NCI-H2107 treated with DMSO at 0.1 percent for 48 hours (cell line): ENCODE data around the gene AKNA.

Experiments
- DNase-seq: peaks from one replicate; lab custom pipeline; 2025; ENCODE audit not compliant: unreplicated experiment; lab: John Stamatoyannopoulos, UW

The AKNA gene

GRCh38 chr9:114397219-114397847 lies 9.6 kb upstream of the AKNA start:
- DNase-seq, result no peak

DNA sequence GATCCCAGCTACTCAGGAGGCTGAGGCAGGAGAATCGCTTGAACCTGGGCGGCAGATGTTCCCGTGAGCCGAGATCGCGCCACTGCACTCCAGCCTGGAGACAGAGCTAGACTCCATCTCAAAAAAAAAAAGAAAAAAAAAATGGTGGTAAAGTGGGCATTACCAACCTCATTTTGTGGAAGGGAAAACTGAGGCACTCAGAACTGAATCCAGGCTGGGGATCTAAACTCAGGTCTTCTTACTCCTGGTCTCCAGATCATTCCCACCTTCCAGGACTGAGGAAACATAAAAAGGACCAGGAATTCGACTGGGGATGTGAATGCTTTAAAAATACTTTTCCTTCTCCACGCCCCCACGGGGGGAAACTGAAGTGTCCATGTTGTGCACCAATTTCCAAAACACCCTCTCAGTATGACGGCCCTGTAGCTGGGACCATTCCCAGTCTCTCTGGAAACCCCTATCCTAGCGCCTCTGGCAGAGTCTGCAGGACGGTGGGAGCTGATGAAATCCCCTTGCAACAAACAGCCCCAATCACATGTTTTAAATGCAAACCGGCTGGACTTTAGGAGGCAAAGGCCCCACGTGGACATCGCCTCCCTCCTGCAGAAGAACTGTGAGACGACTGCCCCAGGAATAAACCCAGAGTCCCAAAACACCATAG lies 8.9 kb upstream of the AKNA start:
- no peak for DNase-seq

DNA sequence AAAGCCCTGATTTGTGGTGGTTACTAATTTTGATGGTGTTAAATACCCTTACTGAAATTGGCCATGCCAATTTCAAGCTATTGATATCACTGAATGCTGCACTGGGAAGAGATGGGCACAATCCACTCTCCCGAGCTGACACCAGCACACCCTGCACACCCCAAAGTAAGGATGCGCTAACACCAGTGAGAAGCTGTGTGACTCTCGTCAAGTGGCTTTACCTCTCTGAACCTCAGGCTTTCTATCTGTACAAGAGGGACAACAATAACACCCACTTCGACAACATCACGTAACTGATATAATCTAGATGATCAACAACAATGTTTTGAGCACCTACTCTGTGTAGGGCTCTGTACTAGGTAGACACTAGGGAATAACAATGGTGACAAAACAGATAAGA lies 8.0 kb upstream of the AKNA start:
- DNase-seq, result no peak

DNA sequence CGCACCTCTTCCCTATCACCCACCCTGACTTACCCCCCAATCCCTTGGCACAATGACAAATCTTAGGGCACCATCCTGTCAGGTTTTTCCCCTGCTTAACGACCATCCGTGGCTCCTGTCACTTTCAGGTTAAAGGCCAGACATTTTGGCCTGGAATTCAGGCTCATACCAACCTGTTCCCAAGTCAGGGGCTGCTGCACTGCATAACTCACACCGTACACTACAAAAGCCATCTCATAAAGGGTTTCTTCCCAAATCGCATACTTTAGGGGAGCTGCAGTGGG lies 7.5 kb upstream of the AKNA start:
- DNase-seq, result no peak

DNA sequence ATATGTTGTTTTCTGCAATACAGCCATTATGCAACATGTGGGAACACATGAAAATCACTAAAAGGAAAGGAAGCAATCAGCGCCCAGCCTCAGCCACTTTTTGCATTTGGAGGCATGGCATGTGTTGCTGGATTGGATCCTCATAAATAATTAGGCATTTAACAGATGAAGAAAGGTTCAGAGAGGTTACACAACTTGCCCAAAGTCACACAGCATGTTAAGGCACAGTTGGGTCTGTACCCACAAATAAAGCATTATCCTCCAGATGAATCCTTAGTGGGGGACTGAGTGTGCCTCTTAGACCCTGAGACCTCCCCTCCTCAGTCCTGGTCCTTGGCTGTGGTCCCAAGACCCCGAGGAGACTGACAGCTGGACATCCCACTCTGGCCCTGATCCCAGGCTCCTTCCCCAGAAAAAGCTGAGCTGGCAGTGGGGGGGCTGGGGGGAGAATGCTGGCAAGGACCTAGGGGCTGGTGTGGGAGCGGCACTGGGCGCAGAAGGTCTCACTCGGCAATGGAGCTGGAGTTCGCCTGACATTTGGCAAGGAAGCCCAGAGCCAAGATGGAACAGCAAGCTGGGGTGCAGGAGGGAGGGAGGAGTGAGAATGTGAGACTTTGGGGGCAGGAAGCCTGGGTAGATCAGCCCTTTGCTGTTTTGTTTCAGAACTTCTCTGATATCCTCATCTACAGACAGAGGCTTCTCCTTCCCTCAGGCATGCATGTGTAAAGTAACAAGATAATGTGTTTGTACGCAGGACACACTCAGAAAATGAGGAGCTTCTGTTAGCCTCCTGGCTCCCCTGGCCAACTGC lies 6.9 kb upstream of the AKNA start:
- no peak for DNase-seq

- DNase-seq, result no peak
These were observed 4.9 kb upstream of the AKNA start for GRCh38 chr9:114392749-114393112.

- DNase-seq, result no peak
These were observed 3.2 kb upstream of the AKNA start for GRCh38 chr9:114390952-114391351.

DNA sequence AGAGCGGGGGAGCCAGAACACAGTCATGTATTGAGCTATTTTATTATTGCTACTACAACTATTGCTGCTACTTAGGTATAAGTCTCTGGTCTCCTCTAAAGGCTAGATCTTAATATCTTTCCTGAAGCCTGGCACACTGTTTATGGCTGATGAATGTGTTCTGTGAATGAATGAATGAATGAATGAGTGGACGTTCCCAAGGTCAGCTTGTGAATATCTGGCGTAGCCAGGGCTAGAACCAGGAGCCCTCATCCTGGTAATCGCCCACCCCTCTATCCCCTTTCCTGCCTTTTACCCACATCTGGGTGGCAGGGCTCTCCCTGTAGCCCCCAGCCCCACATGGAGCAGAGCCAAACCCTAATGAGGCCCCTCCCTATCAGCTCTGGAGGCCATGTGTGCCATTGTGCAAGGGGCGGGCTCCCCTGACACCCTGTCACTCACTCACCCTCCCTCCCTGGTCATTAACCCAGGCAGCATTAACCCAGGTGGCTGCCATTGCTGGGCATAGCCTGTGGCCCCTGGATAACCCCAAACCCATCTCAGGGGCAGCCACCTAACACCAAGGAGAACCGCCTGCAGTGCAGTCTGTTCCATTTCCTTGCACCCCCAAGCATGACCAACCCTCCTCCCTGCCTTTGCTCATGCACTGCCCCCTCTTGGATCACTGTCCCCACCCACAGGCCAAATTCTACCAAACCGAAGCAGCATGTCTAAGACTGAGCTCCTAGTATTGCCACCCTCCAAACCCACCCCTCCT lies 2.0 kb upstream of the AKNA start:
- no peak for DNase-seq

DNA sequence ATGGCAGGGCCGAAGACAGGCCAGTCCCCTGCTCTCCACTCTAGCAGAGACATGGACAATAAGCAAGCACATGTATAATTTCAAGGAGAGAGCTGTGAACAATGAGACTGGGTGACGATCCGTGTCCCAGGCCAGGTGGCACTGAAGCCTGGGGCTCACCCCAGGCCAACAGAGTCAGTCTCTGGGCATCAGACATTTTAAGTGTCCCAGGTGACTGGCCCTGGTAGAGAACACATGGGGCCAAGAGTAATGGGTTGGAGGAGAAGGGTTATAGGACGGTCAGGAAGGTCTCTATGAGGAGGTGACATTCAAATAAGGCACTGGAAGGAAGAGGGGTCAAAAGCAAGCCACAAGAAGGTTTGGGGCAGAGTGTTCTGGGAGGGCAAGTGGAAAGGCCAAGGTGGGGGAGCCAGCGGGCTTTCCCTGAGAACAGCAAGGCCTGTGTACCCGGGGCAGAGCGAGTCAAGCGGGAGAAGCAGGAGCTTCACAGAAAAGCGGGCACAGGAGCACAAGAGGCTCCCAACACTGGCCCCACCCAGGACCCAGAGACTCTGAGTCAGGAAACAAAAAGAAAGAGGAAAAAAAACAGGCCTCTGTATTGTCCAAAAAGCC lies 1.1 kb upstream of the AKNA start:
- no peak for DNase-seq

DNA sequence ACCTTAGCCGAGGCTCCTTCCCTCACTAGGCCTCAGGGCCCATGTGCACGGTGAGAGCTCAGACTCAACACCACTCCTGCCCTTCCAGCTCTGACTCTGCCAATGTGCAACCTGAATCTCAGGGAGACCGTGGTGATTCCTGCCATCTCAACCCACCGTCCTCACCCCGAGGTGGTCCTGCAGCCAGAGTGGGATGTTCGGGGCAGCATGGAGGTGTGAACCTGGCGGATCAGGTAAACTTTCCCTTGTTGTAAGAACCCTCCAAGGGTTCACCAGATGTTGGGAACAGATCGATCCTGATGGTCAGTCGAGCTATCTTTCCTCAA lies 538 bp upstream of the AKNA start:
- no peak for DNase-seq

DNA sequence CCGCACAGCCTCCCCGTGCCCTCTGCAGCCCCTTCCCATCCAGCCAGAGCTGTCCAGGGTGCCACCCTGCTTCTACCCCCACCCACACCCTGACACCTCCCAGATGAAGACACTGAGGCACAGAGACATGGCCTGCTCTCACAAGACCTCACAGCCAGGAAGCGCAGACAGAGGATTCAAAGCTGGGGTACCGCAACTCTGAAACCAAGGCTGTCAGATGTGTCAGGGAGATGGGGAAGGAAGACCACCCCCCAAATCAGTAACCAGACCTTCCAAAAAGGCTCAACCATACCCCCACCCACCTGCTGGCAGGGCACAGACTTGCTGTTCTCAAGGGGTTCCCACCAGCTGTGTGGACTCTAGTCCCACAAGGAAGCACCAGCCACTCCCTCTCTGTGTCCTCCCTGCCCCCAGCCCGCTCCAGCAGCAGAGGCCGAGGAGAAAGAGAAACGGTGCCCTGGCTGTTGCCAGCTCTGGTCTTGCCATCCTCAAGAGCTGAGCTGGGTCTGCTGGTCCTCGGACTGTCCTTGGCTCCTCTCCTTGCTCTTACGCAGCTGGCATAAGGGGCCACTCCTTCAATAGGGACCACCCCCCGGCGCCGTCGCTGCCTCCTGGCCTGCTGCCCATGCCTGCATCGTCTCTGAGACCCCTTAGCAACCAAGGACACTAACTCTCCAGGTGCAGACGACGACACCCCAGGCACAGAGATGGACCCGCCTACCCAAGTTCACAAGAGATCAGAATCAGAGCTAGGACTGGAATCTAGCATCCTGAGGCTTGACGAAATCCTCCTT lies 699 bp downstream of the AKNA start:
- DNase-seq, result no peak

DNA sequence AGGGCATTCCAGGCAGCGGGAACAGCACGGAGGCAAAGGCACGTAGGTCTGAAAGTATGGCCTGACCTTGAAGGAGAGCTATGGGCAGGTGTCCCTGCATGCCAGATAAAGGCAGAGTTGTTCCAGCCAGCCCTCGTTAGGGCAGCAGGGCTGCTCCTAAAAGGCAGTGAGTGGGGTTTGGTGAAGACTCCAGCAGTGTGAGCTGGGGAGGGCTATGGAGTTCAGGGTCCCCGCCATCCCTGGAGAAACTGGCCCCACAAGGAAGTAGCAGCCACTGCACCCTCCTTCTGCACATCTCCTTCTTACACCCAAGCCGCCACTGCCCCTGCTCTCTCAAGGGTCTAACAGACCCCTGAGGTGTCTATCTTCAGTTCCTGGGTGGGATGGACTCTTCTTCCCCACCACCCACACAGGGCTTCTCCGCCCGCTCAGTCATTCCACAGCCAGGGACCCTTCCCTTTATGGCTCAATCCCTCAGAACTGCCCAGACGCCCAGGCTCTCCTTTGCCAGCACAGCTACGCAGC lies 1.4 kb downstream of the AKNA start:
- no peak for DNase-seq

- no peak for DNase-seq
These were observed 2.2 kb downstream of the AKNA start for GRCh38 chr9:114385397-114386181.

- no peak for DNase-seq
These were observed 2.9 kb downstream of the AKNA start for GRCh38 chr9:114384836-114385396.

- no peak for DNase-seq
These were observed 3.4 kb downstream of the AKNA start for GRCh38 chr9:114384341-114384740.

DNA sequence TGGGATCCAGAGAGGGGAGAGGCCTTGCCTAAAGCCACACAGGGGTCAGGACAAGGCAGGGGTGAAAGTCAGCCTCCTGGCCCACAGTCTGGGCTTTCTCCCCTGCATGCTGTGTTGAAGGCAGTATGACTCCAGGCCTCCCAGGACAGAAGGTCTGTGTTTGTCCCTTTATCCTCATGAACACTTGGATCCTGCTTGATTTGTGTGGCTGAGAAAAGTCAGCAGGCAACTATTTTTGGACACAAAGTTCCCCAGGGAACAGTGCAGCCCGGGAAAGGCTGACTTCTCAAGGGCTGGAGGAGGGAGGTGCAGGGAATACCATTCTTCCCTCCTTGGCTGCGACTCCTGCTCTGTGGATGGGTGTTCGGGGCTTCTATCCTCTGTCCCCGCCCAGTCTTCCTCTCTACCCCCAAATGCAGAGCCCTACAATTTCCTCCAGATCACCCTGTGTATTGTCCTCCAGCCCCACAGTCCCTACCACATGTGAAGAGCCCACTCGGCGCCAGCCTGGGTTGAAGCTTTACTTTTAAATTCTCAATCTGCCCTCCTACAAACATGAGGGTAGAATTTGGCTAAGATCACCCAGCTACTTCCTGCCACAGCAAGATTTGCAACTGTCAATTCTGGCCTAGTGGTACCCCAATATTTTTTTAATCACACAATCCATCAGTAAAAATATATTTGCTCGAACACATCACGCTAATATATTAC lies 4.1 kb downstream of the AKNA start:
- no peak for DNase-seq

DNA sequence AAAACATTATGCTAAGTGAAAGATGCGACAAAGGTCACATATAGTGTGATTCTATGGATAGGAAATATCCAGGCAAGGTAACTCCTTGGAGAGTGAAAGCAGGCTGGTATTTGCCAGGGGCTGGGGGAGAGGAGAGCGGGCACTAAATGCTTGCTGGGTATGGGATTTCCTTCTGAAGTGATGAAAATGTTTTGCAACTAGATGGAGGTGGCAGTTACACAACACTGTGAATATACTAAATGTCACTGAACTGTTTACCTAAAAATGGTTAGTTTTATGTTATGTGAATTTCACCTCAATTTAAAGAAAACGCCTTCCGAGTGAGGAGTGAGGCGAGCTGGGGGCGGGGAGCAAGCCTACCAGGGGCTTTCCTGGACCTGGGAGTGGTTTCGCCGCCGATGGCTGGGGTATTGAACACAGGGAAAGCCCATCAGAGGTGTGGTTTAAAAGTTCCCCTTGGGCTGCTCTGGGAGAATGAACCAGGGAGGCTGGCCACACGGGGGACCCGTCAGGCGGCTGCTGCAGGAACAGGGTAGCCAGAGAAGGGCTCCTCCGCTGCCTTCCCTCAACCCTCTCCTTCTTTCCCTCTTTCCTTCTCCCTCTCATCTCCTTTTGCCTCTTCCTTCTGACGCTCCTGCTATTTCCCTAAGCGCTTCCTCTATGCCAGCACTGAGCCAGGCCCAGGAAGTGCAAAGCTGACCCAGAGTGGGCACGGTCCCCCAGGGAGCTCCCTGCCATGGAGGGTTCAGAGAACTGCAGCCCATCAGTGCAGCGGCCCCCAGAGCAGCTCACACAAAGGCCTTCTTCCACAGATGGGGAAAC lies 4.9 kb downstream of the AKNA start:
- no peak for DNase-seq

DNA sequence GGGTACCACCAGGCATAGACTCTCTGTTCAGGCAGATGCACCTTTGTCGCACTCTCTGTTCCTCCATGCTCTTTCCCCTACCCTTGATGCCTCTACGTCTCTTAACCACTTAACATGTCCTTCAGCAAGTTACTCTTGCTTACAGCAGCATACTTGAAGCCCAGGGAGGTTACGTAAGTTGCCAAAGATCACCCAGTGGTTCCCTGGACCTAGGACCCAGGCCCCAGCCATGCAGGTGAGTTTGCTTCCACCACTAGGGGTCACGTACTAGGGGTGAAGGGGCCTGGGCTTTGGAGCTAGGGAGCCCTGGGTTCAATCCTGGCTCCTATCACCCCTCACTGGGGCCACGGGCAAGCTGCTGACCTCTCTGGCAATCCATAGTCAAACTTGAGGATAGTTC lies 8.9 kb downstream of the AKNA start:
- no peak for DNase-seq
